ENCODE results near the gene ZSWIM5. TPM values are rescaled to one million over a fixed set of nuclear protein-coding genes. Genes with fewer than 3 reads are reported as not detected.

The ZSWIM5 gene
- total and polyA plus RNA-seq, 2 of the 8 experiments (the other 6 are each of a cell fraction or from before 2014, with no cell fraction given): 2.5 to 3.9 TPM

DNA sequence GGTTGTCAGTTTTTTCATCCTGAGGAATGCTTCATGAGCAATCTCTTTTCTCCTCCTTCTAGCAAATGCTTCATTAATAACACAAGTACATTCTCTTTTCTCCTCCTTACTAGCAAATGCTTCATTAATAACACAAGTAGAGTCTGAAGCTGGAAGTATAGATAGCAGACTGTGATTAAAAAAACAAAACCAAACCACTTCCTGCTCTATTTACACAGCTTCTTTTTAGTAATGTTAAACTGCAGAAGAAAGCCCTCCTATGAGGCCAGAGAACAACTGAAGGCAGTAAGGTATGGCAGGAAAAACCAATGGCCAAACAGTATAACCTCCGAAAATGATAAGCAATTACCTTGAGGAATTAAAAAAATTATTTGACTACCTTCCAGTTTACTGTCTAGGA lies 90.1 kb downstream of the ZSWIM5 start:
- H3K23ac ChIP-seq (ENCODE audit: insufficient read length): no peak overlapping the region
- no peak for TF ChIP-seq CBX5 (IDR thresholded peaks at IDR 0.05; ENCODE audit: low read depth, low read length)
- TF ChIP-seq, protein P1, sequence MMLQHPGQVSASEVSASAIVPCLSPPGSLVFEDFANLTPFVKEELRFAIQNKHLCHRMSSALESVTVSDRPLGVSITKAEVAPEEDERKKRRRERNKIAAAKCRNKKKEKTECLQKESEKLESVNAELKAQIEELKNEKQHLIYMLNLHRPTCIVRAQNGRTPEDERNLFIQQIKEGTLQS (IDR thresholded peaks at IDR 0.05; ENCODE audit: insufficient read depth, low read depth, low read length): no peak
- no peak for TF ChIP-seq POLR2AphosphoS5 (IDR thresholded peaks at IDR 0.05; ENCODE audit: low read depth, low read length)
- TF ChIP-seq TBP (IDR thresholded peaks at IDR 0.05; ENCODE audit: low read depth, low read length): no peak
- no peak for TF ChIP-seq CREB1 (IDR thresholded peaks at IDR 0.05)
- no peak for TF ChIP-seq CHD2 (IDR thresholded peaks at IDR 0.05; ENCODE audit: low read length)
- TF ChIP-seq CEBPB (IDR thresholded peaks at IDR 0.05; ENCODE audit: low read depth, low read length): no peak
- TF ChIP-seq EGR1 (IDR thresholded peaks at IDR 0.05; ENCODE audit: borderline replicate concordance, low read depth, low read length): no peak
- no peak for TF ChIP-seq SIRT6 (IDR thresholded peaks at IDR 0.05; ENCODE audit: low read length)
- no peak for TF ChIP-seq RAD21 (IDR thresholded peaks at IDR 0.05 in 1 of 2, conservative IDR thresholded peaks at IDR 0.05 in 1 of 2; ENCODE audit: low read depth in 2 of 2, low read length in 2 of 2)
- no peak for TF ChIP-seq ASH2L (IDR thresholded peaks at IDR 0.05; ENCODE audit: low read length)
- no peak for TF ChIP-seq FOSL1 (IDR thresholded peaks at IDR 0.05; ENCODE audit: insufficient read depth, low read depth, low read length)

More for the DNA sequence above, 90.1 kb downstream of the ZSWIM5 start:
- Histone ChIP-seq H3K4me1 (replicated peaks in 1 of 4; ENCODE audit: control insufficient read depth in 3 of 4, insufficient read depth in 4 of 4, low read length in 3 of 4) (no peaks in the 10 kb centered on the region; a peak in 1 of 7 replicates), H2AK5ac (ENCODE audit: low read depth, low read length) (no peak overlapping the region), H3K9me3 (ENCODE audit: insufficient read depth in 2 of 2, low read depth in 1 of 2, low read length in 1 of 2) (peaks cover 4 to 11% of the 10 kb centered on the region in 2 experiments; a peak in 1 of 4 replicates), H4K91ac (replicated peaks; ENCODE audit: insufficient read length, low read length) (no peak overlapping the region), H2BK5ac (ENCODE audit: low read depth, low read length) (no peak overlapping the region), H3K36me3 (ENCODE audit: control insufficient read depth in 2 of 4, insufficient read depth in 4 of 4, low read length in 3 of 4) (no peaks in the 10 kb centered on the region; a peak in 1 of 8 replicates), H3K79me1 (ENCODE audit: low read depth, low read length) (no peaks in the 10 kb centered on the region), H3K27me3 (replicated peaks in 1 of 4; ENCODE audit: control insufficient read depth in 3 of 4, extremely low read depth in 1 of 4, insufficient read depth in 3 of 4, low read length in 3 of 4) (peaks cover 0 to 1% (median 0%) of the 10 kb centered on the region in 4 experiments; a peak in 1 of 7 replicates), H3K4me2 (ENCODE audit: insufficient read depth in 1 of 2, low read depth in 2 of 2, low read length in 2 of 2) (no peak overlapping the region), H2BK15ac (ENCODE audit: low read length) (no peak overlapping the region), H3K4ac (replicated peaks; ENCODE audit: insufficient read length, low read depth, low read length) (no peak overlapping the region), H3K14ac (ENCODE audit: insufficient read length) (no peak overlapping the region), H2BK120ac (replicated peaks; ENCODE audit: low read depth, low read length) (no peak overlapping the region), H3K23me2 (ENCODE audit: low read depth, low read length) (no peaks in the 10 kb centered on the region), H4K8ac (ENCODE audit: extremely low read depth, insufficient read depth, low read length) (no peak overlapping the region), H2BK12ac (ENCODE audit: low read depth, low read length) (no peak overlapping the region), H4K5ac (ENCODE audit: insufficient read length, low read depth, low read length) (no peak overlapping the region), H2BK20ac (ENCODE audit: low read length) (no peak overlapping the region), H3K27ac (ENCODE audit: low read depth, low read length) (no peak overlapping the region), H3K9ac (replicated peaks in 1 of 4; ENCODE audit: extremely low read depth in 1 of 4, low read depth in 3 of 4, low read length in 3 of 4) (no peak overlapping the region), H3K18ac (ENCODE audit: extremely low read depth, low read length) (no peak overlapping the region), H4K20me1 (replicated peaks in 1 of 2; ENCODE audit: control insufficient read depth in 1 of 2, insufficient read depth in 2 of 2, low read length in 2 of 2) (no peaks in the 10 kb centered on the region), H3K4me3 (ENCODE audit: extremely low read depth in 1 of 4, insufficient read depth in 2 of 4, low read depth in 3 of 4, low read length in 4 of 4) (no peak overlapping the region), H3K79me2 (ENCODE audit: control insufficient read depth in 1 of 2, insufficient read depth in 2 of 2, low read length in 2 of 2) (no peaks in the 10 kb centered on the region), H3K56ac (replicated peaks; ENCODE audit: insufficient read length, low read depth, low read length) (no peak overlapping the region), H2AFZ (ENCODE audit: low read length) (no peak overlapping the region)
- WGBS, 2 experiments (ENCODE audit: extremely low coverage in 1 of 2, insufficient coverage in 1 of 2, insufficient read length in 1 of 2, insufficient replicate concordance in 2 of 2, low coverage in 1 of 2, low lambda C conversion rate in 2 of 2, missing lambda C conversion rate in 1 of 2): 85% methylated on average over 1 of the region's 1 CpG; no CpG with 5 or more reads in 1 of the 2 experiments
- DNase-seq (ENCODE audit: low read depth in 1 of 2, low spot score in 2 of 2) (no peak), FAIRE-seq (no peak)
- CTCF ChIA-PET (ENCODE audit: partially characterized antibody): interaction anchor here (0.9 kb wide), 1 partner anchor 224 kb away, joined by 3 read pairs; the partner anchor contains the start of genes MUTYH and TOE1
- POLR2A ChIA-PET (ENCODE audit: partially characterized antibody): interaction anchor here (0.6 kb wide), 1 partner anchor 26 kb away, joined by 3 read pairs; no protein-coding TSS in a partner anchor
